Kidney tubule cell (primary cell): ENCODE data around the gene RGMB.

ENCODE experiments used
- DNase-seq: peaks from one replicate; pipeline ENCODE4 v3.0.0-alpha.2; 2018; ENCODE audit warnings: low spot score

RGMB gene

GRCh38 chr5:98827588-98828284 is 54.3 kb downstream of the RGMB start:
- DNase-seq = no peak

- DNase-seq = no peak
Observed at GRCh38 chr5:98836175-98836574, 62.7 kb downstream of the RGMB start.

DNA sequence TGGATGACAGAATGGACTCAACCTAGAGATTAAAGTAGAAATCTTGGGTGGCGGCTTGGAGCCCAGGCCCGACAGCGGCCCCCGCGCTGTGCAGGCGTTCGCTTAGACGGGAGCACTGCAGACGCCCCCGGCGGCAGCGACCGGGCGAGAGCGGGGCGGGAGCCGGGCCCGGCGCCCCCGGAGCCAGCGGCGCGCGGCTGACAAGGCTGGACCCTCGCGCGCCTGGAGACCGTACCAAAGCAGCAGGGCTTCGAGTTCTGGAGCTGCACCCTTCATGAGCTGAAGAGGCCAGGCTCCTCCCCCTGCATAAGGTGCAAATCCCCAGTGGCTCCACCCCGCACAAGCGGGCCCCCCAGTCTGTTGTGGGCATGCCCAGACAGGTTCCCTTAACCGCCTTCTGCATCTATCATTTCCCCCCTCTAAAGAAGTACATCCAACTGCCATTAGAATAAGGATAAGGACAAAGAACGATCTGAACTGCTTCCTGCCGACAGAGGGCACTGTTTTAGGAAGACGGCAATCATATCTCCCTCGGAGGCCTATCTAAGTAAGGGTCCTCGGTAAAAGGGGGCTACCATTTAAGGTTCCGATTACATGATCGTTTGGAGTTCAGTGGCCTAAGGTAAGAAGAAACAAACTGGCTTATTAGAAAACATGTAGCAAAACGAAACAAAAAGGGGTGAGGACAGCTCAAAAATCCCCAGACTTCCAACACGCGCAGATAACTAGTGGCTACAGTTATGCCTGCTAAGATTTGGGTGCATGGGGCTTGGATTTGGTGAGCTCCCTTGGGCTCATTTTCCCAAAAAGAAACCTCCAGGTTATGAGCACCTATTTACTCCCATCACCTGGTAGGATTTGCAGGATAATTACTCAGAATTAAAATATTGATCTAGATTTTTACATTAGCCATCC is 66.3 kb downstream of the RGMB start:
- DNase-seq = peak; percentile 36

DNA sequence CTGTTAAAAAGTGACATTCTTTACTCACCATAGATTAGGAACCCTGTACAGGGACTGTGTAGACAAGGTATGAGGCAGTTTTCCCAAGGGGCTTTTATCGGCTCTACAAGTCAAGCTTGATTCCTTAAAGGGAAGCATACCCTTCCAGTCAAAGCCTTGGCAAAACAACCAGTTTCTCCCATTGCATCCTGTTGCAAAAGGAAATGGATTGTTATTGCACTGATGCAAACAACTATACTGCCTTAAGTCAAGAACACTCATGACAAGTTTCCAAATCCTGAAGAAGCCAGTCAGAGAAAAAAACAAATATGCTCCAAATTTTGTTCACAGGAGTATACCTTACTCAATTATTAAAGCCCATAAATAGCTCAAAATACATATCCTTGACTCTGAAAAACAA is 67.5 kb downstream of the RGMB start:
- no peak for DNase-seq

GRCh38 chr5:98843481-98843880 is 70.0 kb downstream of the RGMB start:
- DNase-seq = no peak

GRCh38 chr5:98844865-98845264 is 71.4 kb downstream of the RGMB start:
- no peak for DNase-seq

DNA sequence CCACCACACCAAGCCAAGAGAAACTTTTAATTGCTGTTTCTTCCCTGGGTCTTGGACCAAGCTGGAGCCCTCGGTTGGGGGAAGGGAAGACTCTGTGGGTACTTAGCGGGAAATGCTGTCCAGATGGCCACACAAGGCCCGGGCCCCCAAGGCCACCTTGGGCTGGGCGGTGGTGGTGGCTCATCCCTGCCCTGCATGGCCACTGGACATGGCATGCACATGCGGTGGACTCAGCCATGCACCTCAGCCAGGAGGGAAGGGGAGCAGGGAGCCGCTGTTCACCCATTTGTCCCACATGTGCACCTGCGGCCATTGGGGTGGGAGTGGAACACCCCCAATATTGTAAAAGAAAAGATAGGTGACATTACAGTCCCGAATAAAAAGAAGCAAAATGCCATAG is 72.4 kb downstream of the RGMB start:
- no peak for DNase-seq
